ENCODE data around the gene UGT1A3. TPM values are rescaled to one million over a fixed set of nuclear protein-coding genes. Genes with fewer than 3 reads are reported as not detected.

Gene UGT1A3
- total RNA-seq, 1 donor from 2014 or later, result not detected

DNA sequence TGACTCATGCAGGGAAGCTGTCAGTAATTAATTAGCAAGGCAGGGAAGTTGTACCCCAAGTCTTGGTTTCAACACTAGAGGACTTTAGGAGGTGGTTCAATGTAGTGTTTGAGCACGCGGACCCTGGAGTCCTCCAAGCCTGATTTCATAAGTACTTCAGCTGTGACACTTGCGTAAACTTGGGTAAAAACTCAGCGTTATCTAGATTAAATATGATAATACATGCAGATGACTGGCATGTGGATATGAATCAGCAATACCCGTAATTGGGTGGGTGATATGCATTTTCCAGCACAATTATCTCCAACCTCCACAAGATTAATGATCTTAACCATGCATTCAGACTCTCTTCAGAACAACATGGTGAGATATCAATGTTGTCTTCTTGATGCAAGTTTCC, 41.9 kb upstream of the UGT1A3 start:
- Histone ChIP-seq H3K36me3 (ENCODE audit: control insufficient read depth, insufficient read depth, low read length) (no peaks in the 10 kb centered on the region), H3K4me3 (ENCODE audit: low read depth, low read length) (no peak overlapping the region), H3K27me3 (ENCODE audit: control insufficient read depth, insufficient read depth, low read length) (no peaks in the 10 kb centered on the region)
- DNase-seq (ENCODE audit: low read depth), result no peak
- TF ChIP-seq, protein P1, sequence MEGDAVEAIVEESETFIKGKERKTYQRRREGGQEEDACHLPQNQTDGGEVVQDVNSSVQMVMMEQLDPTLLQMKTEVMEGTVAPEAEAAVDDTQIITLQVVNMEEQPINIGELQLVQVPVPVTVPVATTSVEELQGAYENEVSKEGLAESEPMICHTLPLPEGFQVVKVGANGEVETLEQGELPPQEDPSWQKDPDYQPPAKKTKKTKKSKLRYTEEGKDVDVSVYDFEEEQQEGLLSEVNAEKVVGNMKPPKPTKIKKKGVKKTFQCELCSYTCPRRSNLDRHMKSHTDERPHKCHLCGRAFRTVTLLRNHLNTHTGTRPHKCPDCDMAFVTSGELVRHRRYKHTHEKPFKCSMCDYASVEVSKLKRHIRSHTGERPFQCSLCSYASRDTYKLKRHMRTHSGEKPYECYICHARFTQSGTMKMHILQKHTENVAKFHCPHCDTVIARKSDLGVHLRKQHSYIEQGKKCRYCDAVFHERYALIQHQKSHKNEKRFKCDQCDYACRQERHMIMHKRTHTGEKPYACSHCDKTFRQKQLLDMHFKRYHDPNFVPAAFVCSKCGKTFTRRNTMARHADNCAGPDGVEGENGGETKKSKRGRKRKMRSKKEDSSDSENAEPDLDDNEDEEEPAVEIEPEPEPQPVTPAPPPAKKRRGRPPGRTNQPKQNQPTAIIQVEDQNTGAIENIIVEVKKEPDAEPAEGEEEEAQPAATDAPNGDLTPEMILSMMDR (IDR thresholded peaks at IDR 0.05; ENCODE audit: insufficient read depth, low read length, poor library complexity, severe bottlenecking), result no peak

DNA sequence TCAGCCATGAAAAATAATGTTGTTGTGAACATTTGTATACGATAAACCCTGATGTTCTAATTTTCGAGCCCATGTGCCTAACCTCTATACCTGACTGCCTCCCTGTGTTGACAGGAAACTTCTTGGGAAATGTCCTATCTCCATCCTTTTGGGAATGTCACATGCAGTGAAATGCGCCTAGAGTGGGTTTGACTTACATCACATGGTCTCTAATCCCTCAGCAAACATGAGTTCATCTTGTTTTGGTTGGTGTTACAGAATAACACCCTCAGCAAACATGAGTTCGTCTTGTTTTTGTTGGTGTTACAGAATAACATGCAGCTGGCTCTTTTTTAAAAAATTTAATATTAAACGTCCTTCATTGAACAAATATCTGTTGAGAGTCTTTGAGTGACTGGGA, 40.5 kb upstream of the UGT1A3 start:
- TF ChIP-seq, protein P1 (IDR thresholded peaks at IDR 0.05; ENCODE audit: insufficient read depth, low read length, poor library complexity, severe bottlenecking), result no peak
- no peak for DNase-seq (ENCODE audit: low read depth)
- no peak overlapping the region for H3K4me3 ChIP-seq (ENCODE audit: low read depth, low read length)
- no peaks in the 10 kb centered on the region for H3K27me3 ChIP-seq (ENCODE audit: control insufficient read depth, insufficient read depth, low read length)
- no peaks in the 10 kb centered on the region for H3K36me3 ChIP-seq (ENCODE audit: control insufficient read depth, insufficient read depth, low read length)

DNA sequence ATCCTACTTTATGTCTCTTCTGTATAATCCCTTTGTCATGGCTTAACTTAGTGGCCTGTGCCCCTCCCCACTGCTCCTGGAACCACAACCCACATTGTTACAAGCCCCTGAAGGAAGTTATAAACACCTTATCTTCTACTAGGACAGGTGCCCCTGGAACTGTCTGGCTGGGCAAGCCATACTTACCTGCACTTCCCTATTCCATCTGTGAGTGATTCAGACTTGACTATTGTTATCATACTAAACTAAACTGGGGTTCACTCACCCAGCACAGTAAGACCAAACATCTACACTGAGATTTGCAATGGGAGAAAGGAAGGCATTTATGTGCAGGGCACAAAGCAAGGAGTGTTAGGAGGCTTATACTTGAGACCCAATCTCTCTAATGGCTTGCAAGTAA, 39.8 kb upstream of the UGT1A3 start:
- TF ChIP-seq, protein P1 (IDR thresholded peaks at IDR 0.05; ENCODE audit: insufficient read depth, low read length, poor library complexity, severe bottlenecking), result no peak
- H3K4me3 ChIP-seq (ENCODE audit: low read depth, low read length), result no peak overlapping the region
- DNase-seq (ENCODE audit: low read depth), result no peak
- no peaks in the 10 kb centered on the region for H3K27me3 ChIP-seq (ENCODE audit: control insufficient read depth, insufficient read depth, low read length)
- H3K36me3 ChIP-seq (ENCODE audit: control insufficient read depth, insufficient read depth, low read length), result no peaks in the 10 kb centered on the region

DNA sequence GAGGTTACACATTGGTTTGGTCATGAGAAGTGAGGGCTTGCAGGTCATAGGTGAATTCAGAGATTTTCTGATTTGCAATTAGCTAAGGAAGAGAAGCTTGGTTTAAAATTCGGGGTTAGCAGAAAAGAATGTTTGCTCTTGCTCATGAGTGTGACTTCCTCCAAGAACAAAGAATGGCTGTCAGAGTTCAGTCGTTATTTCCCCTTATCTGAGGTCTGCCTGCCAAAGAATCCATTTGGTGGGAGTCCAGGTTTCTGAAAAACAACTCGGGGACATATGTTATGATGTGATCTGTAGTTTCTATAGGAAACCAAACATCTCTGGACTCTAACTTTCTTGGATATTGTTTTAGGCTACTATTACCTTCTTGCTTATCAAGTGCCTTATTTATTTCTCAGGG, 39.3 kb upstream of the UGT1A3 start:
- TF ChIP-seq, protein P1 (IDR thresholded peaks at IDR 0.05; ENCODE audit: insufficient read depth, low read length, poor library complexity, severe bottlenecking), result no peak
- Histone ChIP-seq H3K36me3 (ENCODE audit: control insufficient read depth, insufficient read depth, low read length) (no peaks in the 10 kb centered on the region), H3K27me3 (ENCODE audit: control insufficient read depth, insufficient read depth, low read length) (no peaks in the 10 kb centered on the region), H3K4me3 (ENCODE audit: low read depth, low read length) (no peak overlapping the region)
- DNase-seq (ENCODE audit: low read depth), result no peak

DNA sequence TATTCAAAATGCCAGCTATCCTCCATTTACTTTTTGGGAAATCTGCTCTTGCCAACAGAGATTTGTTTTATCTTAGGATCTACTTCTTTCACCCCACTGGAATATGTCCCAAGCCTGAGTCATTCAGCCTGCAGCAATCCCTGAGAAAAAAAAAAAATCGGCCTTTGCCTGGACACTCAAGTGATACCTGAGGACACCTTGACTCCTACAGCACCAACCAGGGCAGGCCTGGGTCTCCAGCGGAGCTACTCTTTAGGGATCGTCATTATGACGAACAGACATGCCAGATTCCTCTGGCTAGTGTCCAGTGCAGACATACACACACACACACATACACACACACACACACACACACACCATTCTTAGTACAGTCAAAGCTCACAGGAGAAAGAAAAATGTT, 38.4 kb upstream of the UGT1A3 start:
- DNase-seq (ENCODE audit: low read depth), result peak; percentile 23
- H3K4me3 ChIP-seq (ENCODE audit: low read depth, low read length), result no peak overlapping the region

More for the DNA sequence above, 38.4 kb upstream of the UGT1A3 start:
- Histone ChIP-seq H3K36me3 (ENCODE audit: control insufficient read depth, insufficient read depth, low read length) (no peaks in the 10 kb centered on the region), H3K27me3 (ENCODE audit: control insufficient read depth, insufficient read depth, low read length) (no peaks in the 10 kb centered on the region)
- TF ChIP-seq, protein P1 (IDR thresholded peaks at IDR 0.05; ENCODE audit: insufficient read depth, low read length, poor library complexity, severe bottlenecking), result no peak

All from kidney epithelial cell (primary cell).